GDM1 (cell line): ENCODE measurements around the gene DDB1.

Source experiments
- DNase-seq: peaks from one replicate; lab custom pipeline; 2025; lab: John Stamatoyannopoulos, UW

Gene DDB1

GRCh38 chr11:61356706-61357105 is 23.8 kb upstream of the DDB1 start:
- DNase-seq, result no peak

GRCh38 chr11:61354208-61354607 is 21.3 kb upstream of the DDB1 start:
- DNase-seq, result no peak

GRCh38 chr11:61353131-61354067 is 20.5 kb upstream of the DDB1 start:
- no peak for DNase-seq

GRCh38 chr11:61352038-61352437 is 19.1 kb upstream of the DDB1 start:
- no peak for DNase-seq

- DNase-seq, result no peak
Measured at GRCh38 chr11:61350803-61351202, 17.9 kb upstream of the DDB1 start.

- DNase-seq, result no peak
Measured at GRCh38 chr11:61350336-61350735, 17.4 kb upstream of the DDB1 start.

- DNase-seq, result no peak
Measured at GRCh38 chr11:61349916-61350315, 17.0 kb upstream of the DDB1 start.

- no peak for DNase-seq
Measured at GRCh38 chr11:61349189-61349751, 16.4 kb upstream of the DDB1 start.

GRCh38 chr11:61347916-61348461 is 15.1 kb upstream of the DDB1 start:
- DNase-seq, result no peak

GRCh38 chr11:61345954-61346843 is 13.3 kb upstream of the DDB1 start:
- DNase-seq, result peak; percentile 42

GRCh38 chr11:61345170-61345610 is 12.3 kb upstream of the DDB1 start:
- no peak for DNase-seq

- no peak for DNase-seq
Measured at GRCh38 chr11:61343792-61344745, 11.2 kb upstream of the DDB1 start.

- no peak for DNase-seq
Measured at GRCh38 chr11:61342207-61342803, 9.4 kb upstream of the DDB1 start.

- no peak for DNase-seq
Measured at GRCh38 chr11:61341706-61342105, 8.8 kb upstream of the DDB1 start.

GRCh38 chr11:61340979-61341378 is 8.1 kb upstream of the DDB1 start:
- DNase-seq, result no peak

GRCh38 chr11:61339490-61339878 is 6.6 kb upstream of the DDB1 start:
- DNase-seq, result no peak

GRCh38 chr11:61338783-61339489 is 6.0 kb upstream of the DDB1 start:
- DNase-seq, result no peak

GRCh38 chr11:61337706-61338470 is 5.0 kb upstream of the DDB1 start:
- no peak for DNase-seq
